ENCODE data around the gene SDK2.

GRCh38 chr17:73592079-73592415 lies 52.2 kb downstream of the SDK2 start:
- TF ChIP-seq CTCF (IDR thresholded peaks at IDR 0.05), result no peak
- no peak for TF ChIP-seq POLR2A (IDR thresholded peaks at IDR 0.05)

All from right lobe of liver (tissue), 4 donors.